NCI-H146 treated with DMSO at 0.1 percent for 48 hours (cell line): ENCODE measurements around the gene LCP1.

ENCODE experiments used
- DNase-seq: peaks from one replicate; lab custom pipeline; 2025; ENCODE audit not compliant: unreplicated experiment; lab: John Stamatoyannopoulos, UW

Gene LCP1

GRCh38 chr13:46102255-46102605 is 79.7 kb downstream of the LCP1 start:
- no peak for DNase-seq

GRCh38 chr13:46101484-46102254 is 80.3 kb downstream of the LCP1 start:
- no peak for DNase-seq

- no peak for DNase-seq
These were observed 81.0 kb downstream of the LCP1 start for GRCh38 chr13:46101002-46101401.

GRCh38 chr13:46100191-46100815 is 81.7 kb downstream of the LCP1 start:
- no peak for DNase-seq

DNA sequence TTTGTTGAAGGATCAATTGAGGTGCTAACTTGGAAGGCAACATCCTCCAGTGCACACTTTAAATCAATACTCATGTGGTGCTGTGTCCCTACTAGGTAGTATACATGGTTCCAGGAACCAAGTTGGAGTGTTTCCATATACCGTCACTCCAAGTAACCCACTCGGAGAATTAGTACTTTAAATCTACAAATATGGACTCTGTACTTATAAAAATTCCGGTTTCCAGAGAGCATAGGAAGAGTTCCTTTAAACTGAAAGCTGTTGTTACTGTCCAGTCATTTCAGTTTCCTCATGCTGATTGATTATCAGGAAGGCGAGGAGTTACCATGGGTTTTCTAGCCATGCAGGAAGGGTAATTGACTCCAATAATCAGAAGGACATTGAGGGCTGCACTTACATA is 84.3 kb downstream of the LCP1 start:
- no peak for DNase-seq

GRCh38 chr13:46097015-46097414 is 85.0 kb downstream of the LCP1 start:
- DNase-seq: peak; percentile 60

DNA sequence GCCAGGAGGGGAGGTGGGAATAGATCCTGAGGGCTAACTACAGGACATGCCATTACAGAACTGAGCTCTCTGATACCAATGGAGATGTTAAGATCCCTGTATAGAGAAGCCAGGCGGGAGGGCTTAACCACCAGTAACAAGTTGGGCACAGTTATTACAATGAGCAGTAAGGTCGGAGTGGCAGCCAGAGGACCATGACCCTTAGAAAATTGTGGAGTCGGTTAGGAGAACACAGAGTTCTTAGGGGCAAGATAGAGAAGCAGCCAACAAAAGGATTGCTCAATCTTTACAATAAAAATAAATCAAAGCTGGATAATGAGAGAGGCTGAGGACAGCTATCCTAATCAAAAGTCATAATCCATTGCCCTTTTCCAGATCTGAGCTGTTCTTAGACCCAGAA is 87.5 kb downstream of the LCP1 start:
- DNase-seq: no peak

GRCh38 chr13:46088821-46089562 is 93.0 kb downstream of the LCP1 start:
- no peak for DNase-seq

- no peak for DNase-seq
These were observed 94.5 kb downstream of the LCP1 start for GRCh38 chr13:46087481-46087880.

GRCh38 chr13:46086985-46087384 is 95.0 kb downstream of the LCP1 start:
- no peak for DNase-seq

- DNase-seq: no peak
These were observed 95.5 kb downstream of the LCP1 start for GRCh38 chr13:46086421-46086922.

DNA sequence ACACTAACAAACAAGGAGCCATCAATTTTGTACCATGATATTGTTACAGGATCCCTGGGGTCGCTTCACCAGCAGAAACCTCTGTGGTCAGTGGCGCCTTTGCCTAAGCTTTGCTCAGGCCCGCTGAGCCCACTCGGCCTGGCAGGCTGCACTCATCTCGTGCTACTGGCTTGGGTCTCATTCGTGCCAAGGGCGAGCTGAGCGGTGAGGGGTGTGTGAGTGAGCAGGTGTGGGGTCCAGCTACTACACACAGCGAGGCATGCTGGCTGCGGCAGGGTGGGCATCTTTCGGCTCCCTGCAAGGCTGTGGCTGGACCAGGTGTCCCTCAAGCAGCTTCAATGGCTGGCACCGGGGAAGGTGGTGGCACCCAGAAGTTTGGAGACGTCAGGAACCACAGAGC is 96.2 kb downstream of the LCP1 start:
- DNase-seq: no peak

GRCh38 chr13:46082324-46082723 is 99.7 kb downstream of the LCP1 start:
- DNase-seq: no peak

DNA sequence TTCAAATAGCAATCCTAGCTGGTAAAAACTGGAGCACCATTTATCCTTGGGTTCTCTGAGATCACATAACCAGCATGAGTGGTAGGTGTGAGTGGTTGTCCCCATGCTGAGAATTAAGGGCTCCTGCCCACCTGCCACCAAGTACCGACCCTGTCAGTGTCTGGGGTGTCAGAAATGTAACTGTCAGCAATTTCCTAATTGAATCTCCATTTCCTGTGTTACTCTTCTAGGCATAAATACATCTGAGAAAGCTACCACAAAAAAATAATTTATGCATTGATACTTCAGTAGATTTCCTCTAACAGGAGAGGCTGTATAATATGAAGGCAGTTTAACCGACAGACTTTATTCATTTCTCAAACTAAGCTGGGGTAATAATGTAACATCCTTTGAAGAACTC is 102.2 kb downstream of the LCP1 start:
- no peak for DNase-seq

DNA sequence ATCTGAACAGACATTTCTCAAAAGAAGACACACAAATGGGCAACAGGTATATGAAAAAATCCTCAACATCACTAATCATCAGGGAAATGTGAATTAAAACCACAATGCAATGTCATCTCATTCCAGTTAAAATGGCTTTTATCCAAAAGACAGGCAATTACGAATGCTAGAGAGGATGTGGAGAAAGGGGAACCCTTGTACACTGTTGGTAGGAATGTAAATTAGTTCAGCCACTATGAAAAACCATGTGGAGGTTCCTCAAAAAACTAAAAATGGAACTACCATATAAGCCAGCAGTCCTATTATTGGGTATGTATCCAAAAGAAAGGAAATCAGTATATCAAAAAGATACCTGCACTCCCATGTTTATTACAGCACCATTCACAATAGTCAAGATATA is 104.7 kb downstream of the LCP1 start:
- DNase-seq: no peak

GRCh38 chr13:46076827-46077226 is 105.2 kb downstream of the LCP1 start:
- no peak for DNase-seq
